ENCODE data around the gene EFHD2.

GRCh38 chr1:15406614-15407559, 2.8 kb upstream of the EFHD2 start:
- TF ChIP-seq CTCF (IDR thresholded peaks at IDR 0.05; ENCODE audit: low read depth, low read length) (no peak), EZH2phosphoT487 (IDR thresholded peaks at IDR 0.05; ENCODE audit: low read depth) (no peak)

Data from OCI-LY3 (cell line).